Brain microvascular endothelial cell (primary cell): ENCODE data around the gene TIMM17B.

Experiments used
- DNase-seq: peaks from one replicate; pipeline ENCODE4 v3.0.0-alpha.2; 2020
- H3K27ac ChIP-seq: fragments of 250-450 bp; sonication (Bioruptor Pico); 2 replicates; pipeline ENCODE4 v1.5.1; 2020; ENCODE audit warnings: mild to moderate bottlenecking, moderate library complexity
- H3K27me3 ChIP-seq: fragments of 250-450 bp; sonication (Bioruptor Pico); replicated peaks from 2 replicates; pipeline ENCODE4 v1.5.1; 2020; ENCODE audit warnings: mild to moderate bottlenecking
- H3K36me3 ChIP-seq: fragments of 250-450 bp; sonication (Bioruptor Pico); replicated peaks from 2 replicates; pipeline ENCODE4 v1.5.1; 2020; ENCODE audit warnings: mild to moderate bottlenecking
- H3K4me3 ChIP-seq: 2 replicates; pipeline ENCODE4 v1.5.1; 2011; ENCODE audit warnings: low read depth, mild to moderate bottlenecking, control low read depth, low read length, moderate library complexity
- in situ Hi-C: cut with HindIII; loops from 2 replicates; pipeline ENCODE4 v1.10.0; 2017; ENCODE audit warnings: low sequenced_read_pairs, low pct_ligation_motif_present
- TF ChIP-seq, protein P1 (sequence below): IDR thresholded peaks from 2 replicates; pipeline ENCODE4 v1.5.1; 2011; ENCODE audit warnings: low read depth, mild to moderate bottlenecking, moderate library complexity, low read length, control low read depth, inconsistent platforms; ENCODE audit errors: missing control alignments

TIMM17B gene

GRCh38 chrX:48919947-48920717 lies 22.6 kb upstream of the TIMM17B start:
- Histone ChIP-seq H3K27ac (no peak overlapping the region), H3K4me3 (no peak overlapping the region), H3K36me3 (peaks cover 3% of the 10 kb centered on the region), H3K27me3 (no peaks in the 10 kb centered on the region)
- DNase-seq: no peak
- in situ Hi-C loops: no loop called here
- TF ChIP-seq, protein P1, sequence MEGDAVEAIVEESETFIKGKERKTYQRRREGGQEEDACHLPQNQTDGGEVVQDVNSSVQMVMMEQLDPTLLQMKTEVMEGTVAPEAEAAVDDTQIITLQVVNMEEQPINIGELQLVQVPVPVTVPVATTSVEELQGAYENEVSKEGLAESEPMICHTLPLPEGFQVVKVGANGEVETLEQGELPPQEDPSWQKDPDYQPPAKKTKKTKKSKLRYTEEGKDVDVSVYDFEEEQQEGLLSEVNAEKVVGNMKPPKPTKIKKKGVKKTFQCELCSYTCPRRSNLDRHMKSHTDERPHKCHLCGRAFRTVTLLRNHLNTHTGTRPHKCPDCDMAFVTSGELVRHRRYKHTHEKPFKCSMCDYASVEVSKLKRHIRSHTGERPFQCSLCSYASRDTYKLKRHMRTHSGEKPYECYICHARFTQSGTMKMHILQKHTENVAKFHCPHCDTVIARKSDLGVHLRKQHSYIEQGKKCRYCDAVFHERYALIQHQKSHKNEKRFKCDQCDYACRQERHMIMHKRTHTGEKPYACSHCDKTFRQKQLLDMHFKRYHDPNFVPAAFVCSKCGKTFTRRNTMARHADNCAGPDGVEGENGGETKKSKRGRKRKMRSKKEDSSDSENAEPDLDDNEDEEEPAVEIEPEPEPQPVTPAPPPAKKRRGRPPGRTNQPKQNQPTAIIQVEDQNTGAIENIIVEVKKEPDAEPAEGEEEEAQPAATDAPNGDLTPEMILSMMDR: no peak

DNA sequence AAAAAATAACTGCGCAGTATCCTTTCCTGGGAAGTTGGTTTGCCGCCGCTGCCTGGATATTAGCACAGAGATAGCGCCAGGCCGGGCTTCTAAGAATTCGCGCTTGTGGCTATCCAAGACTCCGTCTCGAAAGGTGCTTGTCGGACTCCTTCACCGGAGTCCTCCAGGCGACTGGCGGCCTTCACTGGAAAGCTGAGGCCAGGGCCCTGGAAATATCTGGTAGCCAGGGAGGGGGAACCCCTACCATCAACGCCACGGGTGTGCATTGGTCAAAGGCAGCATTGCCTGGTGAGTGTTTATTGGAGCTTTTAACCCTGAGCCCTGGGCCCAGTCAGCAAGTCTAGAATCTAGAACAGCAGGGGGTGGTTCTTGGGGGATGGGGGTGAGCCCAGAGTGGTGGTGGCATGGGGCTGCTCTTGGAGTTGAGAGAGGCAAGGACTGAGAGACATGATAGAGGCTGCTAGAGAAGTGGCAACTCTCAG lies 21.8 kb upstream of the TIMM17B start:
- peak overlapping the region; percentile 62 for H3K4me3 ChIP-seq
- H3K27ac ChIP-seq: no peak overlapping the region
- in situ Hi-C loops: no loop called here
- TF ChIP-seq, protein P1: no peak
- no peaks in the 10 kb centered on the region for H3K27me3 ChIP-seq
- no peak for DNase-seq
- peaks cover 3% of the 10 kb centered on the region for H3K36me3 ChIP-seq

- Histone ChIP-seq H3K27me3 (no peaks in the 10 kb centered on the region), H3K36me3 (peaks cover 5% of the 10 kb centered on the region), H3K4me3 (peak within 1 kb of the TSS; percentile 62), H3K27ac (peak within 1 kb of the TSS; percentile 48)
- DNase-seq: peak; percentile 76
- in situ Hi-C loops: no loop called here
- TF ChIP-seq, protein P1: no peak
These were observed 21.2 kb upstream of the TIMM17B start, which contains the start of gene PIM2 for GRCh38 chrX:48918643-48919340. Gene PIM2, minus strand, starts transcription at chrX:48919024. Its CDS starts 190 bp downstream, at chrX:48918834.

- H3K27ac ChIP-seq: peak overlapping the region; percentile 48
- H3K36me3 ChIP-seq: peaks cover 5% of the 10 kb centered on the region
- DNase-seq: no peak
- H3K27me3 ChIP-seq: no peaks in the 10 kb centered on the region
- in situ Hi-C loops: no loop called here
- TF ChIP-seq, protein P1: no peak
- H3K4me3 ChIP-seq: peak overlapping the region; percentile 62
These were observed 20.7 kb upstream of the TIMM17B start for GRCh38 chrX:48918301-48918642.

DNA sequence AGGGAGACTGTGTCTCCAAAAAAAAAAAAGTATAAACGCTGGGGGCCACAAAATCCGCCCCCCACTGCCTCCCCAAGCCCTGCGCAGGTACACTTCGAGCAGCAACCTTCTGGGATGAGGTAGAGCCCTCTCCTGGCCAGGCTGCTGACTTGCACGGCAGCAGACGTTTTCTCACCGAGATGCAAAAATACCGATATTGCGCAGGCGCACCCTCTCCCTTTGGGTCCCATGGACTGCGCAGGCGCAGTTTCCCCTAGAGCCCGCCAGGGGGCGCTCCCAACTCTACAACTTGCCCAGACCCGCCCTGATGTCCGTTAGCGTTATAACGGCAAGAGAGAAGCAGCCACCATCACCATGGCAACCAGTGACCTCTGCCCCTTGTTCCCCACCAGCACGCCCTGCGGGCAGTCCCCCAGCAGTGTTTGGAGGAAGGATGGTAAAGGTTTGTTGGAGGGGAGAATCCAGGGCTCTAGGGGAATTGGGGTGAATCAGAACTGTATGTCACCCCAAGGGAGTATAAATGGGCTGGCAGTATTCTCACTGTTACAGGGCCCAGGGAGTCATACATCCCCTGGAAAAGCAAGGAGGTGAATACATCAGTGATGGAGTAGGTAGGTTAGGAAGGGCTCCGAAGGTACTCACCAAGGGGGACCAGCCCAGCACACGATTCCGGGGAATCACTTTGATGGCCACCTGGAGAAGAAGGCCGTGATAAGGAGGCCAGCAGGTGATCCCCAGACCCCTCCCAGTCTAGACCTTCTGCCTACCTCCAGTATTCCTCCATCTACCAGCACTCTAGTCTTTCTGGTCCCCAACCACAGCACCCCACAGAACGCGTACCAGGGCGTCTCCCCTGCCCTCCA lies 19.8 kb upstream of the TIMM17B start:
- DNase-seq: peak; percentile 86
- Histone ChIP-seq H3K4me3 (peak overlapping the region; percentile 62), H3K27ac (peak overlapping the region; percentile 28), H3K36me3 (peaks cover 5% of the 10 kb centered on the region), H3K27me3 (no peaks in the 10 kb centered on the region)
- TF ChIP-seq, protein P1: peak; percentile 89
- in situ Hi-C loops: no loop called here
